Liver (tissue), 9 donors: ENCODE measurements around the gene RGL1. TPM values are rescaled to one million over a fixed set of nuclear protein-coding genes. Genes with fewer than 3 reads are reported as not detected.

Experiments
- DNase-seq: peaks from one replicate; pipeline ENCODE4 v3.0.0-alpha.2; 2017; ENCODE audit warnings: low spot score
- H3K27ac ChIP-seq, 2 donors: one replicate each; pipeline ENCODE4 v1.7.0; 2013; ENCODE audit warnings: inconsistent platforms in 2 of 2, low read length in 2 of 2, control low read depth in 1 of 2, low read depth in 1 of 2, mild to moderate bottlenecking in 1 of 2
- H3K27me3 ChIP-seq, 4 donors: one replicate each; pipeline versions ENCODE4 v1.6.1 to v1.7.0; 2013; ENCODE audit warnings: low read length in 3 of 4, inconsistent platforms in 1 of 4, mild to moderate bottlenecking in 1 of 4, moderate library complexity in 1 of 4; ENCODE audit not compliant: control insufficient read depth in 4 of 4, insufficient read depth in 4 of 4
- H3K36me3 ChIP-seq, 4 donors: one replicate each; pipeline versions ENCODE4 v1.6.1 to v1.7.0; 2013; ENCODE audit warnings: low read length in 3 of 4, mild to moderate bottlenecking in 3 of 4, low read depth in 1 of 4, moderate library complexity in 1 of 4; ENCODE audit not compliant: control insufficient read depth in 4 of 4, insufficient read depth in 3 of 4
- H3K4me1 ChIP-seq, 4 donors: one replicate each; pipeline versions ENCODE4 v1.6.1 to v1.7.0; 2013; ENCODE audit warnings: low read length in 3 of 4, mild to moderate bottlenecking in 3 of 4, moderate library complexity in 1 of 4; ENCODE audit not compliant: control insufficient read depth in 4 of 4, insufficient read depth in 4 of 4
- H3K4me3 ChIP-seq, 3 donors: one replicate each; pipeline versions ENCODE4 v1.6.1 to v1.7.0; 2013; ENCODE audit warnings: low read length in 3 of 3, control low read depth in 1 of 3, low read depth in 1 of 3, mild to moderate bottlenecking in 1 of 3
- H3K9ac ChIP-seq, 2 donors: one replicate each; pipeline ENCODE4 v1.7.0; 2013; ENCODE audit warnings: low read length in 2 of 2, mild to moderate bottlenecking in 2 of 2, moderate library complexity in 2 of 2, control low read depth in 1 of 2, low read depth in 1 of 2
- H3K9me3 ChIP-seq, 4 donors: one replicate each; pipeline versions ENCODE4 v1.6.1 to v1.7.0; 2013; ENCODE audit warnings: low read length in 3 of 4; ENCODE audit not compliant: control insufficient read depth in 4 of 4
- ATF3 ChIP-seq: IDR thresholded peaks from 2 replicates; pipeline ENCODE4 v1.6.1; 2016; ENCODE audit warnings: antibody characterized with exemption
- EGR1 ChIP-seq, 2 donors: IDR thresholded peaks; 2 replicates each; pipeline ENCODE4 v1.6.1; 2016 to 2018; ENCODE audit warnings: antibody characterized with exemption in 2 of 2, low read depth in 2 of 2
- FOXA2 ChIP-seq: IDR thresholded peaks from 2 replicates; pipeline ENCODE4 v1.6.1; 2016; ENCODE audit warnings: antibody characterized with exemption
- GABPA ChIP-seq, 2 donors: IDR thresholded peaks in 1 of 2; conservative IDR thresholded peaks in 1 of 2; 2 replicates each; pipeline ENCODE4 v1.6.1; 2016; ENCODE audit warnings: antibody characterized with exemption in 2 of 2, mild to moderate bottlenecking in 1 of 2, moderate library complexity in 1 of 2
- HNF4A ChIP-seq, 2 donors: conservative IDR thresholded peaks; 2 replicates each; pipeline ENCODE4 v1.6.1; 2016; ENCODE audit warnings: antibody characterized with exemption in 2 of 2, mild to moderate bottlenecking in 2 of 2
- HNF4G ChIP-seq: IDR thresholded peaks from 2 replicates; pipeline ENCODE4 v1.6.1; 2016; ENCODE audit warnings: antibody characterized with exemption
- JUND ChIP-seq, 2 donors: IDR thresholded peaks; 2 replicates each; pipeline ENCODE4 v1.6.1; 2016; ENCODE audit warnings: antibody characterized with exemption in 2 of 2
- RAD21 ChIP-seq, 2 donors: IDR thresholded peaks; 2 replicates each; pipeline ENCODE4 v1.6.1; 2016; ENCODE audit warnings: antibody characterized with exemption in 2 of 2, mild to moderate bottlenecking in 2 of 2
- RXRA ChIP-seq, 2 donors: IDR thresholded peaks; 2 replicates each; pipeline ENCODE4 v1.6.1; 2017 to 2018; ENCODE audit warnings: antibody characterized with exemption in 2 of 2, mild to moderate bottlenecking in 1 of 2
- SP1 ChIP-seq: IDR thresholded peaks from 2 replicates; pipeline ENCODE4 v1.6.1; 2018; ENCODE audit warnings: antibody characterized with exemption, mild to moderate bottlenecking
- WGBS: extraction: QIAGEN DNeasy Blood & Tissue Kit; methylation state at CpG from one replicate; pipeline ENCODE4 v1.1.7; 2013; 5-methylcytosine and 5-hydroxymethylcytosine counted together
- polyA plus RNA-seq, 2 donors: library from polyadenylated mRNA; stranded (reverse) in 1 of 2; unstranded in 1 of 2; fragments of 200-250 nt in 1 of 2; fragments of >200 nt in 1 of 2; fragmentation: Nextera tagmentation in 1 of 2; extraction: Ambion mirVana in 1 of 2; gene quantifications; one replicate each; pipeline versions ENCODE4 v1.2.1 to v1.2.3, GENCODE V29; 2013 to 2015
- total RNA-seq, 2 donors: library from RNA; depleted of rRNA; stranded (reverse); fragments of >200 nt; gene quantifications; one replicate each; pipeline ENCODE4 v1.2.3, GENCODE V29; 2014
- TF ChIP-seq, protein P1 (sequence below): IDR thresholded peaks from 2 replicates; pipeline ENCODE4 v1.6.1; 2016; ENCODE audit warnings: antibody characterized with exemption
- TF ChIP-seq, protein P2 (sequence below): IDR thresholded peaks from 2 replicates; pipeline ENCODE4 v1.6.1; 2016; ENCODE audit warnings: antibody characterized with exemption, mild to moderate bottlenecking
- TF ChIP-seq, protein P3 (sequence below): IDR thresholded peaks from 2 replicates; pipeline ENCODE4 v1.6.1; 2016; ENCODE audit warnings: antibody characterized with exemption
- donor health status: healthy.
- donor health status: healthy.
- donor health status: healthy.
- donor health status: healthy.
- donor health status: healthy.

The RGL1 gene
- total and polyA plus RNA-seq, 4 donors, result 3.9 to 15.3 (median 8.9) TPM

GRCh38 chr1:183925947-183926346 is 121.0 kb downstream of the RGL1 start:
- no peaks in the 10 kb centered on the region for H3K27me3 ChIP-seq
- no peaks in the 10 kb centered on the region for H3K4me1 ChIP-seq
- no peak overlapping the region for H3K4me3 ChIP-seq
- TF ChIP-seq GABPA (IDR thresholded peaks at IDR 0.05 in 1 of 2, conservative IDR thresholded peaks at IDR 0.05 in 1 of 2) (no peak), RAD21 (IDR thresholded peaks at IDR 0.05) (no peak), SP1 (no peak), FOXA2 (no peak), HNF4G (no peak)
- TF ChIP-seq, protein P1, sequence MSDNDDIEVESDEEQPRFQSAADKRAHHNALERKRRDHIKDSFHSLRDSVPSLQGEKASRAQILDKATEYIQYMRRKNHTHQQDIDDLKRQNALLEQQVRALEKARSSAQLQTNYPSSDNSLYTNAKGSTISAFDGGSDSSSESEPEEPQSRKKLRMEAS, result no peak
- TF ChIP-seq, protein P2, sequence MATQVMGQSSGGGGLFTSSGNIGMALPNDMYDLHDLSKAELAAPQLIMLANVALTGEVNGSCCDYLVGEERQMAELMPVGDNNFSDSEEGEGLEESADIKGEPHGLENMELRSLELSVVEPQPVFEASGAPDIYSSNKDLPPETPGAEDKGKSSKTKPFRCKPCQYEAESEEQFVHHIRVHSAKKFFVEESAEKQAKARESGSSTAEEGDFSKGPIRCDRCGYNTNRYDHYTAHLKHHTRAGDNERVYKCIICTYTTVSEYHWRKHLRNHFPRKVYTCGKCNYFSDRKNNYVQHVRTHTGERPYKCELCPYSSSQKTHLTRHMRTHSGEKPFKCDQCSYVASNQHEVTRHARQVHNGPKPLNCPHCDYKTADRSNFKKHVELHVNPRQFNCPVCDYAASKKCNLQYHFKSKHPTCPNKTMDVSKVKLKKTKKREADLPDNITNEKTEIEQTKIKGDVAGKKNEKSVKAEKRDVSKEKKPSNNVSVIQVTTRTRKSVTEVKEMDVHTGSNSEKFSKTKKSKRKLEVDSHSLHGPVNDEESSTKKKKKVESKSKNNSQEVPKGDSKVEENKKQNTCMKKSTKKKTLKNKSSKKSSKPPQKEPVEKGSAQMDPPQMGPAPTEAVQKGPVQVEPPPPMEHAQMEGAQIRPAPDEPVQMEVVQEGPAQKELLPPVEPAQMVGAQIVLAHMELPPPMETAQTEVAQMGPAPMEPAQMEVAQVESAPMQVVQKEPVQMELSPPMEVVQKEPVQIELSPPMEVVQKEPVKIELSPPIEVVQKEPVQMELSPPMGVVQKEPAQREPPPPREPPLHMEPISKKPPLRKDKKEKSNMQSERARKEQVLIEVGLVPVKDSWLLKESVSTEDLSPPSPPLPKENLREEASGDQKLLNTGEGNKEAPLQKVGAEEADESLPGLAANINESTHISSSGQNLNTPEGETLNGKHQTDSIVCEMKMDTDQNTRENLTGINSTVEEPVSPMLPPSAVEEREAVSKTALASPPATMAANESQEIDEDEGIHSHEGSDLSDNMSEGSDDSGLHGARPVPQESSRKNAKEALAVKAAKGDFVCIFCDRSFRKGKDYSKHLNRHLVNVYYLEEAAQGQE, result no peak
- WGBS, result 74% methylated on average over 8 of the region's 8 CpGs
- H3K36me3 ChIP-seq, result peaks cover 1 to 9% (median 6%) of the 10 kb centered on the region in 4 donors
- DNase-seq, result no peak
- H3K27ac ChIP-seq, result no peak overlapping the region
- H3K9me3 ChIP-seq, result no peaks in the 10 kb centered on the region
- no peak overlapping the region for H3K9ac ChIP-seq

- H3K27ac ChIP-seq, result no peak overlapping the region
- WGBS, result 89% methylated on average over 5 of the region's 5 CpGs
These were observed 122.1 kb downstream of the RGL1 start for GRCh38 chr1:183926983-183927382.

More at GRCh38 chr1:183926983-183927382, 122.1 kb downstream of the RGL1 start:
- Histone ChIP-seq H3K36me3 (peaks cover 1 to 8% (median 6%) of the 10 kb centered on the region in 4 donors), H3K27me3 (no peaks in the 10 kb centered on the region), H3K4me3 (no peak overlapping the region), H3K4me1 (no peaks in the 10 kb centered on the region), H3K9ac (no peak overlapping the region), H3K9me3 (no peaks in the 10 kb centered on the region)
- TF ChIP-seq ATF3 (no peak), JUND (IDR thresholded peaks at IDR 0.05) (no peak), EGR1 (IDR thresholded peaks at IDR 0.05; ENCODE audit: low read depth in 2 of 2) (no peak), RAD21 (IDR thresholded peaks at IDR 0.05) (no peak), HNF4A (conservative IDR thresholded peaks at IDR 0.05) (no peak), RXRA (IDR thresholded peaks at IDR 0.05) (no peak), GABPA (IDR thresholded peaks at IDR 0.05 in 1 of 2, conservative IDR thresholded peaks at IDR 0.05 in 1 of 2) (no peak)
- TF ChIP-seq, protein P1, result no peak
- TF ChIP-seq, protein P2, result no peak
- TF ChIP-seq, protein P3, sequence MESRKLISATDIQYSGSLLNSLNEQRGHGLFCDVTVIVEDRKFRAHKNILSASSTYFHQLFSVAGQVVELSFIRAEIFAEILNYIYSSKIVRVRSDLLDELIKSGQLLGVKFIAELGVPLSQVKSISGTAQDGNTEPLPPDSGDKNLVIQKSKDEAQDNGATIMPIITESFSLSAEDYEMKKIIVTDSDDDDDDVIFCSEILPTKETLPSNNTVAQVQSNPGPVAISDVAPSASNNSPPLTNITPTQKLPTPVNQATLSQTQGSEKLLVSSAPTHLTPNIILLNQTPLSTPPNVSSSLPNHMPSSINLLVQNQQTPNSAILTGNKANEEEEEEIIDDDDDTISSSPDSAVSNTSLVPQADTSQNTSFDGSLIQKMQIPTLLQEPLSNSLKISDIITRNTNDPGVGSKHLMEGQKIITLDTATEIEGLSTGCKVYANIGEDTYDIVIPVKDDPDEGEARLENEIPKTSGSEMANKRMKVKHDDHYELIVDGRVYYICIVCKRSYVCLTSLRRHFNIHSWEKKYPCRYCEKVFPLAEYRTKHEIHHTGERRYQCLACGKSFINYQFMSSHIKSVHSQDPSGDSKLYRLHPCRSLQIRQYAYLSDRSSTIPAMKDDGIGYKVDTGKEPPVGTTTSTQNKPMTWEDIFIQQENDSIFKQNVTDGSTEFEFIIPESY, result no peak
- no peak for DNase-seq
